GM23248 (cell line): ENCODE data around the gene ROPN1L.

ENCODE experiments used
- EZH2 ChIP-seq: fragments of 200-600 bp; sonication (generic); IDR thresholded peaks from 2 replicates; pipeline ENCODE4 v1.6.1; 2018; ENCODE audit warnings: antibody characterized with exemption, mild to moderate bottlenecking; ENCODE audit not compliant: insufficient read depth, poor library complexity, severe bottlenecking
- EZH2phosphoT487 ChIP-seq: fragments of 200-600 bp; sonication (generic); IDR thresholded peaks from 2 replicates; pipeline ENCODE4 v1.6.1; 2018; ENCODE audit warnings: antibody characterized with exemption, moderate library complexity, mild to moderate bottlenecking, low read depth; ENCODE audit not compliant: insufficient read depth

GRCh38 chr5:10420932-10421331 is 20.7 kb upstream of the ROPN1L start:
- TF ChIP-seq EZH2phosphoT487 = no peak
- no peak for TF ChIP-seq EZH2
